OCI-LY7 (cell line): ENCODE results near the gene RAD51B.

Experiments
- CTCF ChIP-seq: fragments of 200-600 bp; sonication (generic); conservative IDR thresholded peaks from 2 replicates; pipeline ENCODE4 v1.5.1; 2014; ENCODE audit warnings: mild to moderate bottlenecking, antibody characterized with exemption, low read length, moderate library complexity, mixed read lengths
- EZH2phosphoT487 ChIP-seq: fragments of 200-600 bp; sonication (generic); IDR thresholded peaks from 2 replicates; pipeline ENCODE4 v1.6.1; 2018; ENCODE audit warnings: low read depth, borderline replicate concordance, mild to moderate bottlenecking, mixed run types, antibody characterized with exemption, low read length, moderate library complexity, mixed read lengths

- TF ChIP-seq CTCF (no peak), EZH2phosphoT487 (no peak)
Measured at GRCh38 chr14:67835596-67835995, 16.0 kb downstream of the RAD51B start.
